ENCODE results near the gene CFAP100. TPM values are rescaled to one million over a fixed set of nuclear protein-coding genes. Genes with fewer than 3 reads are reported as not detected.

Gene CFAP100
- total RNA-seq, 1 experiment from 2014 or later = not detected

DNA sequence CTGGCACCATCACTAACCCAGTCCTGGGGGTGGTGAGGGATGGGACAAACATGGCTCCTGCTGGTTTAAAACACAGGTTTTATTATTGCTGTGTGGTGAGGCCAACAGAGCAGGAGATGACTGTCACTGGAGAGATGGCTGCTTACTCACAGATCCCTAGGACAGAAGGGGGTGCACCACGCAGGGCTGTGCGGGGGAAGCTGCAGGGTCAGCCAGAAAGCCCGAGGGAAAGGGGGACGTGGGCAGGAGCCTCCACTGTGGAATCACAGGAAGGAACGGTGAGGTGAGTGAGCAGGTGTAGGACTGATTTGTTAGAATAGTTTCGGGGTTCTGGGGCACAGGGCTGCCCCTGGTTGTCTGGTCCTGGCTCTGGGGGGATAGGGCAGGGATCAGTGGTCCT, 7.5 kb downstream of the CFAP100 start:
- Histone ChIP-seq H3K4me1 (replicated peaks; ENCODE audit: insufficient read depth) (peaks cover 14% of the 10 kb centered on the region), H3K4me3 (no peak overlapping the region), H3K9me2 (ENCODE audit: insufficient read depth) (no peaks in the 10 kb centered on the region), H3K27ac (no peak overlapping the region), H3F3A (ENCODE audit: insufficient read depth, low read depth) (peaks cover 13% of the 10 kb centered on the region; the same call in 1 of the 2 replicates), H4K20me1 (ENCODE audit: insufficient read depth) (no peaks in the 10 kb centered on the region), H3K79me2 (ENCODE audit: low read depth) (no peaks in the 10 kb centered on the region), H2AFZ (no peak overlapping the region), H3K27me3 (ENCODE audit: insufficient read depth, low read depth) (peaks cover under 1% of the 10 kb centered on the region; the same call in 1 of the 2 replicates), H3K9me3 (ENCODE audit: insufficient read depth, low read depth) (no peaks in the 10 kb centered on the region), H3K4me2 (no peak overlapping the region), H3K36me3 (ENCODE audit: low read depth) (no peaks in the 10 kb centered on the region)
- BruUV-seq (replicated peaks) = no TSS peak
- ChIA-PET POLR2A (ENCODE audit: unreplicated experiment) (no interaction called here), CTCF (no interaction called here)
- no peak for DNase-seq
- no peak for TF ChIP-seq CTCF (conservative IDR thresholded peaks at IDR 0.05)
- TF ChIP-seq EZH2 (IDR thresholded peaks at IDR 0.05; ENCODE audit: low read depth) = no peak
- intact Hi-C loops (cut with micrococcal nuclease; ENCODE audit: unreplicated experiment) = no loop called here

DNA sequence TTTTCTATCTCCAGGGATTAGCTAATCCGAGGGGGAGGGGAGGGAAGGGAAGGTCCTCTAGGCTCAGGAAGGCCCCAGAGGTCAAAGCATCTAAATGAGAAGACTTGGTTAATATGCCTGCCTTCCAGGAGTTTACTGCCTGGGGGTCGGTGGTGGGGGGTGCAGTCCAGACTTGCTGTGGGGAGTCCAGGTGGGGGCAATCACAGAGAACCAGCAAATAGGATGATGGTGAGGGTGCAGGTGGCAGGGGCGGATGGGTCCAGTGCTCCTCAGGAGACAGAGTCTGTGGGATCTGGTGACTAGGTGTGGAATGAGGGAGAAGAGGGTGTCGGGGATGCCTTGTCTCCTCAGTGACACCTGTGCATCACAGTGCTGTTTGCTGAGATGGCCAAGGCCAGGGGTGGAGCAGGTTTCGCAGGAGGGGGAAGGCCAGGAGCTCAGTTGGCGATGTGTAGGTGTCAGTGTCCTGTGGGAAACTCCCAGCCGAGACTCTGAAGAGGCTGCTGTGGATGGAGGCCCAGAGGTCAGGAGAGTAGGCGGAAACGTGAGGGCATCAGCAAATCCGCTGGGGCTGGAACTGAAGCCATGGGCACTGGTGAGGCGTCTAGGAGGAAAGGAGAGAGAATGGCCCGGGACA, 8.1 kb downstream of the CFAP100 start:
- CTCF ChIA-PET = no interaction called here
- Histone ChIP-seq H3F3A (ENCODE audit: insufficient read depth, low read depth) (peaks cover 13% of the 10 kb centered on the region; the same call in 1 of the 2 replicates), H3K4me3 (no peak overlapping the region), H4K20me1 (ENCODE audit: insufficient read depth) (no peaks in the 10 kb centered on the region), H3K36me3 (ENCODE audit: low read depth) (no peaks in the 10 kb centered on the region), H3K4me1 (replicated peaks; ENCODE audit: insufficient read depth) (peaks cover 14% of the 10 kb centered on the region), H2AFZ (no peak overlapping the region), H3K4me2 (no peak overlapping the region), H3K9me2 (ENCODE audit: insufficient read depth) (no peaks in the 10 kb centered on the region), H3K27me3 (ENCODE audit: insufficient read depth, low read depth) (peaks cover 6% of the 10 kb centered on the region; the same call in 1 of the 2 replicates), H3K27ac (no peak overlapping the region), H3K79me2 (ENCODE audit: low read depth) (no peaks in the 10 kb centered on the region), H3K9me3 (ENCODE audit: insufficient read depth, low read depth) (no peaks in the 10 kb centered on the region)
- TF ChIP-seq EZH2 (IDR thresholded peaks at IDR 0.05; ENCODE audit: low read depth) (no peak), CTCF (conservative IDR thresholded peaks at IDR 0.05) (no peak)
- intact Hi-C loops (cut with micrococcal nuclease; ENCODE audit: unreplicated experiment) = no loop called here
- no peak for DNase-seq
- no TSS peak for BruUV-seq (replicated peaks)
- POLR2A ChIA-PET (ENCODE audit: unreplicated experiment) = no interaction called here

- Histone ChIP-seq H3K4me1 (replicated peaks; ENCODE audit: insufficient read depth) (no peaks in the 10 kb centered on the region), H3K36me3 (ENCODE audit: low read depth) (no peaks in the 10 kb centered on the region), H3F3A (ENCODE audit: insufficient read depth, low read depth) (no peaks in the 10 kb centered on the region), H3K4me2 (no peak overlapping the region), H3K9me2 (ENCODE audit: insufficient read depth) (no peaks in the 10 kb centered on the region), H3K27me3 (ENCODE audit: insufficient read depth, low read depth) (peaks cover 21% of the 10 kb centered on the region; the same call in 1 of the 2 replicates), H3K27ac (no peak overlapping the region), H3K79me2 (ENCODE audit: low read depth) (no peaks in the 10 kb centered on the region), H3K4me3 (no peak overlapping the region), H2AFZ (no peak overlapping the region), H3K9me3 (ENCODE audit: insufficient read depth, low read depth) (no peaks in the 10 kb centered on the region; the same call in 1 of the 2 replicates), H4K20me1 (ENCODE audit: insufficient read depth) (no peaks in the 10 kb centered on the region)
- ChIA-PET POLR2A (ENCODE audit: unreplicated experiment) (no interaction called here), CTCF (no interaction called here)
- intact Hi-C loops (cut with micrococcal nuclease; ENCODE audit: unreplicated experiment) = no loop called here
- no peak for TF ChIP-seq CTCF (conservative IDR thresholded peaks at IDR 0.05)
- TF ChIP-seq EZH2 (IDR thresholded peaks at IDR 0.05; ENCODE audit: low read depth) = no peak
- BruUV-seq (replicated peaks) = no TSS peak
- no peak for DNase-seq
Observed at GRCh38 chr3:126406389-126407296, 11.9 kb downstream of the CFAP100 start.

All from PC-9 (cell line).